Keratinocyte (primary cell): ENCODE data around the gene SENP8.

ENCODE experiments used
- EZH2 ChIP-seq: IDR thresholded peaks from one replicate; pipeline ENCODE4 v1.6.1; 2012; ENCODE audit warnings: inconsistent platforms, mild to moderate bottlenecking, low read length, moderate library complexity
- TF ChIP-seq, protein P1 (sequence below), 3 experiments: IDR thresholded peaks in 1 of 3; conservative IDR thresholded peaks in 1 of 3; optimal IDR thresholded peaks in 1 of 3; 2 replicates in 2 of 3; 3 replicates in 1 of 3; pipeline versions ENCODE3 to v1.5.1; 2011; ENCODE audit warnings: low read length in 3 of 3, mild to moderate bottlenecking in 3 of 3, moderate library complexity in 2 of 3, control low read depth in 1 of 3, inconsistent platforms in 1 of 3; ENCODE audit not compliant: insufficient read depth in 2 of 3; ENCODE audit errors: extremely low read depth in 1 of 3

DNA sequence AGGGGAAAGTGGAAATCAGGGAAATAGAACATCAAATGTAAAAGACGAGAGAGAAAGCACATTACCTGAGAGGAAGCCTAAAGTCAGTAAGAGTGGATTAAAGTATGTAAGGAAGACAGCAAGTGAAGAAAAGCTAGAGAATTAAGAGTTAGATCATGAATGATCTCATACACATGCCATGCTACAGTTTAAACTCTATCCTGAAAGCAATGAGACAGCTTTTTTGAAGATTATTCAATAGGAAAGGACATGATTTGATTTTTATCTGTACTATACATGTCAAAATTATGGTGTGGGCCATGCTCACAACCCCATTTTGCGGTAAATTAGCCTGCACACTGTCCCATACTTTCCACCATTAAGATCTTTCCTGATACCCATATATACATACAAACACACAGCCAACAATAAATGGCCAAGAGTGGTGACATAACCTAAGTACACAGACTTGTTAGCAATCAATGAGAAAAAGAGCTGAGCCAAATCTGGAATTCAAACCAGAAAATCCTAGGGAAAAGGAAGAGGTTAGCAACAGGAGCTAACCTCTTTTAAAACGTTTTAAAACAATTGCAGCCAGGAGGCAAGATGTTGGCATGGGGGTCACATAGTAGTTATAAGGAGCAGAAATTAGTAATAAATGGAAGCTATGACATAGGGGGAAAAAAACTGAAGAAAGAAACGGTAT lies 4.7 kb upstream of the SENP8 start:
- TF ChIP-seq, protein P1, sequence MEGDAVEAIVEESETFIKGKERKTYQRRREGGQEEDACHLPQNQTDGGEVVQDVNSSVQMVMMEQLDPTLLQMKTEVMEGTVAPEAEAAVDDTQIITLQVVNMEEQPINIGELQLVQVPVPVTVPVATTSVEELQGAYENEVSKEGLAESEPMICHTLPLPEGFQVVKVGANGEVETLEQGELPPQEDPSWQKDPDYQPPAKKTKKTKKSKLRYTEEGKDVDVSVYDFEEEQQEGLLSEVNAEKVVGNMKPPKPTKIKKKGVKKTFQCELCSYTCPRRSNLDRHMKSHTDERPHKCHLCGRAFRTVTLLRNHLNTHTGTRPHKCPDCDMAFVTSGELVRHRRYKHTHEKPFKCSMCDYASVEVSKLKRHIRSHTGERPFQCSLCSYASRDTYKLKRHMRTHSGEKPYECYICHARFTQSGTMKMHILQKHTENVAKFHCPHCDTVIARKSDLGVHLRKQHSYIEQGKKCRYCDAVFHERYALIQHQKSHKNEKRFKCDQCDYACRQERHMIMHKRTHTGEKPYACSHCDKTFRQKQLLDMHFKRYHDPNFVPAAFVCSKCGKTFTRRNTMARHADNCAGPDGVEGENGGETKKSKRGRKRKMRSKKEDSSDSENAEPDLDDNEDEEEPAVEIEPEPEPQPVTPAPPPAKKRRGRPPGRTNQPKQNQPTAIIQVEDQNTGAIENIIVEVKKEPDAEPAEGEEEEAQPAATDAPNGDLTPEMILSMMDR (optimal IDR thresholded peaks at IDR 0.05 in 1 of 3, IDR thresholded peaks at IDR 0.05 in 1 of 3, conservative IDR thresholded peaks at IDR 0.05 in 1 of 3; ENCODE audit: extremely low read depth in 1 of 3, insufficient read depth in 2 of 3, low read length in 3 of 3) = no peak
- no peak for TF ChIP-seq EZH2
